ENCODE measurements around the gene LARP7.
A peak's percentile ranks its signal among the peaks of the same experiment; 100 is the strongest.
"Not testable (repeated sequence)": the region's sequence is repeated elsewhere in the genome, so short reads cannot be mapped to it uniquely, and the experiment has no call there.

The LARP7 gene

DNA sequence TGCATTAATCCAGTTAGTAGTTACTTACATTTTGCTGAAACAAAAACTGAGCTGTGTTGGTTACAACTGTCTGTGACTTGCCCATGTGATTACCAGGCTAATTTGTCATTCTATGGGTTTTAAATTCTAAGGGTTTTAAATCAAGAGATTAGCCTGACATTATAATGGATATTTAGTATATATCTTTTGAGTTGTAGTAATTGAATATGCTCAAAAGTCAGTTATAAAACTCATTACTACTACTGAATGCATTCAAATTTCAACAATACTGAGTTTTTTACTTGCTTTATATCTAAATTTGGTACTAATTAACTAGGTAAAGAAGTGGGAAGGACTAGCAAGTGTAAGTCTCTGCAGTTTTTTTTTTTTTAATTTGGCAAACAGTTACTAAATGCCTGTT, 14.7 kb downstream of the LARP7 start:
- no peak for DNase-seq

DNA sequence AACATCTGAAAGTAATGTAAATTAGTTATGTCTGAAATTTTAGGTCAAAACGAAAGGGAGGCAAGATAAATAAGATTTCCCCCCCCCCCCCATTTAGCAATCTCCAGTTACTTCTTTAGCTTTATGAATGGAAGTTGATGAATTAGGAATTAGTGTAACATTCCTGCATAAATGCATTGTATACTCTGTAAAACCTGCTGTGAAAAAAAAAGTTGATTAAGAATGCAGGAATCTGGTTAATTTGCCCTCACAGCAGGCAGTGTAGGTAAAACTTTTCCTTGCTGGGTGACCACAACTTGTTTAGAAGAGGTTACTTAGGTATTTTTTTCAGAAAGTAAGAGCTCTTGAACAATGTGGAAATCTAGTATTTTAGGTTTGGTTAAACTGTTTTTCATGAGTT, 15.3 kb downstream of the LARP7 start:
- no peak for DNase-seq

DNA sequence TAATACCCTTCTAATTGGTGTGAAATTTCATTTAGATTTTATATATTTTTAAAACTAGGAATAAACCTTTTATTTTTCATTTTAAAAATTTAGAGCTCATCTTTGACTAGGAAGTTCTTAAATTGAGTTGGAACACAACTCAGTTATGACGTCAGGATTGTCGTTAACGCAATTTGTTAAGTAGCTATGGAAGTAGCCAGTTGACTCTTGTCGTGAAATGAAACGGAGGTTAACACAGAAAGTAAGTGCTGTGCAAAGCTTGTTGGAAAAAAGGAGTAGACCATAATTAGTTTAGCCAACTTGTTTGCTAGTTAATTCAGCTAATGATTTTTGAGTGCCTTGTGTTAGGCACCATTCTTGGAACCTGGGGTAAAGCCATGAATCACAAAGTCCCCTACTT, 18.3 kb downstream of the LARP7 start:
- DNase-seq, result no peak

- DNase-seq, result not testable (repeated sequence)
Measured at GRCh38 chr4:112656115-112656514, 19.2 kb downstream of the LARP7 start.

- no peak for DNase-seq
Measured at GRCh38 chr4:112664611-112665010, 27.7 kb downstream of the LARP7 start.

- DNase-seq, result no peak
Measured at GRCh38 chr4:112668131-112668530, 31.2 kb downstream of the LARP7 start.

DNA sequence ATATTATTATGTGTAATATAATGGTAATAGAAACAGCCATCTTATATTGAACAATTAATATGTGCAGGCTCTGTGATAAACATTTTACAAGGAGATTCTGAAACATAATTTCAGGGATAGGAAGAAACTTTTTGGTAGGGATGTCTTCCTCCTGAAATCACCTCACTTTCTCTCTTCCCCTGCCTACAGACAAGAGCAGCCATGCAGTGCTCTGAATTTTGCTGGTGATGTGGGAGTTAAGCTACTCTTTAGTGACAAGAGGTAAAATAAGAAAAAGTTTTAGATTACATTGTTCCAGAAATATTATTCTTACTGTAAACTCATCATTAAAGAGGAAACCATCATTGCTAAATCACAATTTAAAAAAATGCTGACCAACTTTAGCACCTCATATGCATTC, 36.1 kb downstream of the LARP7 start:
- DNase-seq, result no peak

DNA sequence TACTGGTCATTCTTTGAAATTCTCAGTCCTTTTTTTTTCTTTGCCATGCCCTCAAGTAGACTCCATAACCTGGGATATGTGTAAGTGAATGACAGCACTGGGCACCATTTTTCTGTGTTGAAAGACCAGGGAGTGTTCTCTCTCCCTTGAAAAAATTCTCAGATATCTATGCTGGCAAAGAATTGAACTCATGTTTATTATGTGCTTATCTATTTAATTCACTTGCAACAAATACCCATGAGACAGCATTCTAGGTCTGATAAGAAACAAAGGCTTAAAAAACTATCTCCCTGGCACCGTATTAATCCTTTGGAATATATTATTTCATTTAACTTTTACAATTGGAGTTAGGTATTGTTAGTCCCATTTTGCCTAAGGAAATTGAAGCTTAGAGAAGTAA, 36.7 kb downstream of the LARP7 start:
- DNase-seq, result no peak

GRCh38 chr4:112674376-112674775, 37.4 kb downstream of the LARP7 start:
- no peak for DNase-seq

- DNase-seq, result no peak
Measured at GRCh38 chr4:112677519-112678091, 40.7 kb downstream of the LARP7 start.

DNA sequence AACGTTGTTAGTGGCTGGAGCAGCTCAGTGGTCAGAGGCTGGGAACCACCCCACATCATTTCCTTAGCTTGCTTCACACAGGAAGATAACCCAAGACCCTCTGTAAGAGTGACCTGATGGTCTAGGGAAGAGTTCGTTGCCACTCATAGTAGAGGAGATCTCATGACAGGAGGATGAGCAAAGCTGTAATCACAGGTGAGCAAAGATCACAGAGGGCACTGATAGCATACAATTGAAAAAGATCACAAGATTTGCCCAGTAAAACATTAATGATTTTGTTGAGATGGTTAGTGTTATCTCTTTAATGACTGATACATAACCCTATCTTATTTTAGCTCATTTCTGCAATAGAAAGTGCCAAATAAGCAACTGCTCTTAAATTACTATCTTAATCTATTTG, 44.1 kb downstream of the LARP7 start:
- no peak for DNase-seq

GRCh38 chr4:112693507-112693906, 56.6 kb downstream of the LARP7 start:
- DNase-seq, result no peak

- no peak for DNase-seq
Measured at GRCh38 chr4:112700679-112701078, 63.7 kb downstream of the LARP7 start.

DNA sequence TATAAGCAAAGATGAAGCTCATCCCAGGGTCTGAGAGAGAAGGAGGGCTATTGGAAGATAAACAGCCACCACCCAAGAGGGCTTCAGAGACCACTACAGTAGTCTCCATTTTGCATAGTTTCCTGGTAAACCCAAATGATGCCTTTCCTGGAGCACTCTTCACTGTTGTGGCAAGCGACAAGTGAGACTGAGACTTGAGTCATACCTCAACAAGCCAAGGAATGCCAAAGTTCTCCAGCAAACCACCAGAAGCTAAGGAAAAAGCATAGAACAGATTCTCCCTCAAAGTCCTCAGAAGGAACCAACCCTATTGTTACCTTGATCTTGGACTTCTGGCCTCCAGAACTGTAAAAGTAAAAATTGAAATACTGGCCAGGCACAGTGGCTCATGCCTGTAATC, 65.9 kb downstream of the LARP7 start:
- DNase-seq, result no peak

DNA sequence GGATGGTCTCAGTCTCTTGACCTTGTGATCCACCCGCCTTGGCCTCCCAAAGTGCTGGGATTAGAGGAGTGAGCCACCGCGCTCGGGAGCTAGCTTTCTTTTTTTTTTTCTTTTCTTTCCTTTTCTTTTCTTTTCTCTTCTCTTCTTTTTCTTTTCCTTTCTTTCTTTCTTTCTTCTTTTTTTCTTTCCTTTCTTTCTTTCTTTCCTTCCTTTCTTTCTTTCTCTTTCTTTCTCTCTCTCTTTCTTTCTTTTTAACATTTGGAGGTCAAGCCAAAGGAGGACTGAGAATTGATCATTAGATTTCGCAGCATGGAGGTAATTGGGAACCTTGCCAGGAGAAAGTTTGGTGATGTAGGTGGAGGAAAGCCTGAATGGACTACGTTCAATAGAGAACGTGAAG, 67.4 kb downstream of the LARP7 start:
- DNase-seq, result no peak

DNA sequence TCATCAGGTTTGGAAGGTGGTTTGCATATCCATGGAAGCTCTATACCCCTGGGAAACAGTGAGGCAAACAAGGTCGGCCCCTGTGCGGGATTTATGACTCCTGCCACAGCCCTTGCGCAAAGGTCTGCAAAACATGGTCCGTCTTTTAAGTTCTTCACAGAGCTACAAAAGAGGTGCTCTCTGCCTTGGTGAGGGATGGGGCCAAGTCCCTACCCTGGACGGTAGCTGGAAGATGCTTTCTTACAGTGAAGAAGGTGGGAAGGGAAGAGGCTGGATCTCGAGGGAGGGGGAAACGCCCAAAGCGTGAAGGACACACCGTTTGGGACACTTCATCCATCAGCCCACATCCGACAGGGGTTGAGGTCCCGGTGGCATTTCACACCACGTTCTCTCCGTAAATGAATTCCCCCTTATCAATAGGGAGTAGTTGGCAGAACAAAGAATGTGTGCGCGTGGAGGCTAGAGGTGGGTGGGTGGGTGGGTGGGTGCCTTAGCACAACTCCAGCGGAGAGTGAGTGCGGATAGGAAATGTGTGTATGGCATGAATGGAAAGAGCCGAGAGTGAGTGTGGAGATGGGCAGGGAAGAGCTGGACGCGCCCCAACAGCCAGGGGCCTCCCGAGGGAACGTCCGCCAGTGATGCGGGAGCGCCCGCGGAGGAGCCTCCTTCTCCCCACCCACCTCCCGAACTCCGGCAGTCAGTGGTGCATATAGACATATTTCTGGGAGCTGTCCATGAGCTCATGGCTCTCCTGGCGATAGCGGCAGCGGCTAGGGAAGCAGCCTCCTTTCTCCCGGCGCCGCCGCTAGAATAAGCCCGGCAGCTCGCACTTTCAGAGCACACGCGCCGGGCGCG, 68.3 kb downstream of the LARP7 start:
- DNase-seq, result peak; percentile 10

- not testable (repeated sequence) for DNase-seq
Measured at GRCh38 chr4:112705891-112706839, 69.2 kb downstream of the LARP7 start.

DNA sequence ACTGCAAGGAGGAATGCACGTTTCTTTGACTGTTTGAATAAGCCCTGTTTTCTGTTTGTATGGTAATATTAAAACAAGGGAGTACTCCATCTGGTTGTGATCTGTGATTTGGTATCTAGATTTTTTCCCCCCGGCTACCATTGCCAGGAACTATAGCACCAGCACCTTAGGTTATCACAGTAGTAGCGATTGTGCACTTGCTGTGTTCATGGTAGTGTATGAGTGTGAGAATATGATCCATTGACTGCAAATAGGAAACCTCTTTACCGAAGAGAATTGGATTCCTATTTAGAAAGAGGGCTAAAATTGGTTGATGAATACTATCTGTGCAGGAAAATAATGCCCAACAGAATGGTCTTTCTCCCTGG, 69.9 kb downstream of the LARP7 start:
- no peak for DNase-seq

Measured in NCI-H1436 (cell line).